Mammary epithelial cell (primary cell): ENCODE results near the gene DOCK11.

Experiments
- EZH2 ChIP-seq: IDR thresholded peaks from 2 replicates; pipeline ENCODE4 v1.6.1; 2012; ENCODE audit warnings: low read length, inconsistent platforms, borderline replicate concordance
- TF ChIP-seq, protein P1 (sequence below), 2 donors: IDR thresholded peaks in 1 of 2; conservative IDR thresholded peaks in 1 of 2; 2 replicates each; pipeline ENCODE4 v1.5.1; 2011 to 2012; ENCODE audit warnings: inconsistent platforms in 2 of 2, low read length in 2 of 2, mild to moderate bottlenecking in 2 of 2, control low read depth in 1 of 2, low read depth in 1 of 2; ENCODE audit not compliant: insufficient read depth in 1 of 2; ENCODE audit errors: extremely low read depth in 1 of 2

DNA sequence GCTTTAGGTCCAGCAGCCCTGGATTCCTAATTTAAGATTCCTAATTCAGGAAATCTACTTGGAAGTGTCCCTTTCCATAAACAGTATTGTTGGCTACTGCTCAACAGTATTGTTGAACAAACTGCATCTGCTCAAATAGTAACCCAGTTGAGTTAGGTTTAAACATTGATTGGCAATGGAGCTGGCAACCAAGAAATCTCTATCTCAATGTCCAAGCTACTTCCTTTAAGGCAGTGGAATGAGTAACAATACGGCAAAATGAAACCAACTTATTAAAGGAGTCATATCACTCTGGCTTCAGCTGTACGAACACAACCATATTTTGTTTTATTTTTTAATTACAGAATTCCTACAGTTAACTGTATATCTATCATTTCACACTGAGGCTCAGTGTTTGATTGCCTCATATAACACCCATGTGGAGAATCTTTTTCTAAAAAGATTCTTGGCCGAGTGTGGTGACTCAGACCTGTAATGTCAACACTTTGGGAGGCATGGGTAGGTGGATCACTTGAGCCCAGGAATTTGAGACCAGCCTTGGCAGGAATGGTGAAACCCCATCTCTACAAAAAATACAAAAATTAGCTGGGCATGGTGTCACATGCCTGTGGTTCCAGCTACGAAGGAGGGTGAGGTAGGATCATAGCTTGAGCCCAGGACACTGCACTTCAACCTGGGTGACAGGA is 160.1 kb downstream of the DOCK11 start:
- TF ChIP-seq, protein P1, sequence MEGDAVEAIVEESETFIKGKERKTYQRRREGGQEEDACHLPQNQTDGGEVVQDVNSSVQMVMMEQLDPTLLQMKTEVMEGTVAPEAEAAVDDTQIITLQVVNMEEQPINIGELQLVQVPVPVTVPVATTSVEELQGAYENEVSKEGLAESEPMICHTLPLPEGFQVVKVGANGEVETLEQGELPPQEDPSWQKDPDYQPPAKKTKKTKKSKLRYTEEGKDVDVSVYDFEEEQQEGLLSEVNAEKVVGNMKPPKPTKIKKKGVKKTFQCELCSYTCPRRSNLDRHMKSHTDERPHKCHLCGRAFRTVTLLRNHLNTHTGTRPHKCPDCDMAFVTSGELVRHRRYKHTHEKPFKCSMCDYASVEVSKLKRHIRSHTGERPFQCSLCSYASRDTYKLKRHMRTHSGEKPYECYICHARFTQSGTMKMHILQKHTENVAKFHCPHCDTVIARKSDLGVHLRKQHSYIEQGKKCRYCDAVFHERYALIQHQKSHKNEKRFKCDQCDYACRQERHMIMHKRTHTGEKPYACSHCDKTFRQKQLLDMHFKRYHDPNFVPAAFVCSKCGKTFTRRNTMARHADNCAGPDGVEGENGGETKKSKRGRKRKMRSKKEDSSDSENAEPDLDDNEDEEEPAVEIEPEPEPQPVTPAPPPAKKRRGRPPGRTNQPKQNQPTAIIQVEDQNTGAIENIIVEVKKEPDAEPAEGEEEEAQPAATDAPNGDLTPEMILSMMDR (conservative IDR thresholded peaks at IDR 0.05 in 1 of 2, IDR thresholded peaks at IDR 0.05 in 1 of 2; ENCODE audit: extremely low read depth in 1 of 2, insufficient read depth in 1 of 2, low read depth in 1 of 2, low read length in 2 of 2): no peak
- no peak for TF ChIP-seq EZH2
